H1 (cell line): ENCODE results near the gene CIDEA. TPM values are rescaled to one million over a fixed set of nuclear protein-coding genes. Genes with fewer than 3 reads are reported as not detected.

ENCODE experiments used
- CTCF ChIA-PET: fragments of 300-600 bp; sonication (Branson Sonifier 250); formaldehyde crosslinking; loops from one replicate; lab custom pipeline; 2021; ENCODE audit not compliant: partially characterized antibody; lab: Charles Lee
- POLR2A ChIA-PET: fragments of 300-600 bp; sonication (Branson Sonifier 250); formaldehyde crosslinking; loops from one replicate; lab custom pipeline; 2021; ENCODE audit warnings: inconsistent platforms; ENCODE audit not compliant: partially characterized antibody; lab: Charles Lee
- DNase-seq, 2 experiments: peaks; one replicate each; pipeline versions ENCODE4 v3.0.0 to v3.0.0-alpha.2; 2010 to 2022; ENCODE audit warnings: low spot score in 2 of 2, low read depth in 1 of 2, mixed read lengths in 1 of 2
- FAIRE-seq: peaks from 2 replicates; lab custom pipeline; 2011; peaks lifted over from hg19 to GRCh38; lab: Jason Lieb, UNC
- H2AFZ ChIP-seq: 2 replicates; pipeline ENCODE4 v1.8.1; 2012; ENCODE audit warnings: low read length, inconsistent platforms
- H2AK5ac ChIP-seq: 2 replicates; pipeline ENCODE4 v1.6.1; 2013; ENCODE audit warnings: low read depth, low read length
- H2BK120ac ChIP-seq: replicated peaks from 2 replicates; pipeline ENCODE3; 2013; ENCODE audit warnings: low read depth, low read length, inconsistent platforms
- H2BK12ac ChIP-seq: 2 replicates; pipeline ENCODE4 v1.6.1; 2013; ENCODE audit warnings: low read depth, low read length
- H2BK15ac ChIP-seq: 2 replicates; pipeline ENCODE4 v1.6.1; 2013; ENCODE audit warnings: low read length
- H2BK20ac ChIP-seq: 2 replicates; pipeline ENCODE4 v1.6.1; 2013; ENCODE audit warnings: low read length
- H2BK5ac ChIP-seq: 2 replicates; pipeline ENCODE4 v1.6.1; 2013; ENCODE audit warnings: low read depth, low read length
- H3K14ac ChIP-seq: 2 replicates; pipeline ENCODE4 v1.6.1; 2013; ENCODE audit warnings: inconsistent platforms; ENCODE audit not compliant: insufficient read length
- H3K18ac ChIP-seq: 2 replicates; pipeline ENCODE4 v1.6.1; 2013; ENCODE audit warnings: low read length; ENCODE audit errors: extremely low read depth
- H3K23ac ChIP-seq: 2 replicates; pipeline ENCODE4 v1.6.1; 2013; ENCODE audit warnings: inconsistent platforms; ENCODE audit not compliant: insufficient read length
- H3K23me2 ChIP-seq: 2 replicates; pipeline ENCODE4 v1.6.1; 2013; ENCODE audit warnings: low read depth, low read length
- H3K27ac ChIP-seq: 2 replicates; pipeline ENCODE4 v1.6.1; 2011; ENCODE audit warnings: low read depth, low read length, inconsistent platforms
- H3K27me3 ChIP-seq, 4 experiments: replicated peaks in 1 of 4; 1 replicate in 1 of 4; 2 replicates in 3 of 4; pipeline versions ENCODE4 v1.6.1 to v1.8.1; 2011 to 2013; ENCODE audit warnings: low read length in 3 of 4, mild to moderate bottlenecking in 3 of 4, inconsistent platforms in 2 of 4, mixed read lengths in 2 of 4, moderate library complexity in 1 of 4; ENCODE audit not compliant: control insufficient read depth in 3 of 4, insufficient read depth in 3 of 4; ENCODE audit errors: extremely low read depth in 1 of 4
- H3K36me3 ChIP-seq, 4 experiments: 2 replicates each; pipeline versions ENCODE4 v1.6.1 to v1.8.1; 2011 to 2013; ENCODE audit warnings: mild to moderate bottlenecking in 4 of 4, low read length in 3 of 4, moderate library complexity in 2 of 4, control low read depth in 1 of 4, inconsistent platforms in 1 of 4; ENCODE audit not compliant: insufficient read depth in 4 of 4, control insufficient read depth in 2 of 4
- H3K4ac ChIP-seq: replicated peaks from 2 replicates; pipeline ENCODE3; 2013; ENCODE audit warnings: low read length, low read depth, mixed read lengths, inconsistent platforms; ENCODE audit not compliant: insufficient read length
- H3K4me1 ChIP-seq, 4 experiments: replicated peaks in 1 of 4; 1 replicate in 1 of 4; 2 replicates in 3 of 4; pipeline versions ENCODE4 v1.6.1 to v1.8.1; 2011 to 2013; ENCODE audit warnings: low read length in 3 of 4, inconsistent platforms in 2 of 4, mixed read lengths in 1 of 4; ENCODE audit not compliant: insufficient read depth in 4 of 4, control insufficient read depth in 3 of 4
- H3K4me2 ChIP-seq, 2 experiments: 2 replicates each; pipeline versions ENCODE4 v1.6.1 to v1.8.1; 2011 to 2013; ENCODE audit warnings: low read depth in 2 of 2, low read length in 2 of 2, control low read depth in 1 of 2, inconsistent platforms in 1 of 2, mild to moderate bottlenecking in 1 of 2; ENCODE audit not compliant: insufficient read depth in 1 of 2
- H3K4me3 ChIP-seq, 4 experiments: fragments of 200-600, 300-600 bp in 1 of 4; sonication (generic), shearing (Covaris generic), sonication (Bioruptor Twin) in 1 of 4; 2 replicates each; pipeline versions ENCODE4 v1.5.1 to v1.8.1; 2011 to 2016; ENCODE audit warnings: low read length in 4 of 4, low read depth in 3 of 4, control low read depth in 2 of 4, inconsistent platforms in 2 of 4, mild to moderate bottlenecking in 2 of 4, mixed read lengths in 1 of 4, moderate library complexity in 1 of 4; ENCODE audit not compliant: insufficient read depth in 2 of 4; ENCODE audit errors: extremely low read depth in 1 of 4
- H3K56ac ChIP-seq: replicated peaks from 2 replicates; pipeline ENCODE3; 2013; ENCODE audit warnings: low read depth, mild to moderate bottlenecking, mixed read lengths, low read length, inconsistent platforms; ENCODE audit not compliant: insufficient read length
- H3K79me1 ChIP-seq: 2 replicates; pipeline ENCODE4 v1.6.1; 2013; ENCODE audit warnings: low read depth, low read length, control low read depth
- H3K79me2 ChIP-seq, 2 experiments: 2 replicates each; pipeline versions ENCODE4 v1.6.1 to v1.8.1; 2012 to 2013; ENCODE audit warnings: low read length in 2 of 2, mild to moderate bottlenecking in 2 of 2, inconsistent platforms in 1 of 2; ENCODE audit not compliant: insufficient read depth in 2 of 2, control insufficient read depth in 1 of 2
- H3K9ac ChIP-seq, 4 experiments: replicated peaks in 1 of 4; 1 replicate in 1 of 4; 2 replicates in 3 of 4; pipeline versions ENCODE4 v1.6.1 to v1.8.1; 2011 to 2013; ENCODE audit warnings: low read depth in 3 of 4, low read length in 3 of 4, control low read depth in 2 of 4, mild to moderate bottlenecking in 2 of 4, moderate library complexity in 2 of 4, inconsistent platforms in 1 of 4; ENCODE audit errors: extremely low read depth in 1 of 4
- H3K9me3 ChIP-seq, 2 experiments: 2 replicates each; pipeline versions ENCODE4 v1.6.1 to v1.8.1; 2012 to 2013; ENCODE audit warnings: mild to moderate bottlenecking in 2 of 2, moderate library complexity in 2 of 2, control low read depth in 1 of 2, inconsistent platforms in 1 of 2, low read depth in 1 of 2, low read length in 1 of 2, mixed read lengths in 1 of 2; ENCODE audit not compliant: insufficient read depth in 2 of 2
- H4K20me1 ChIP-seq, 2 experiments: replicated peaks in 1 of 2; 2 replicates each; pipeline versions ENCODE3 to v1.8.1; 2011 to 2013; ENCODE audit warnings: inconsistent platforms in 2 of 2, low read length in 2 of 2, mild to moderate bottlenecking in 1 of 2; ENCODE audit not compliant: insufficient read depth in 2 of 2, control insufficient read depth in 1 of 2
- H4K5ac ChIP-seq: 2 replicates; pipeline ENCODE4 v1.6.1; 2013; ENCODE audit warnings: low read length, low read depth, mixed read lengths, inconsistent platforms; ENCODE audit not compliant: insufficient read length
- H4K8ac ChIP-seq: 2 replicates; pipeline ENCODE4 v1.8.0; 2013; ENCODE audit warnings: mild to moderate bottlenecking, moderate library complexity, low read length, inconsistent platforms; ENCODE audit not compliant: insufficient read depth; ENCODE audit errors: extremely low read depth
- H4K91ac ChIP-seq: replicated peaks from 2 replicates; pipeline ENCODE3; 2013; ENCODE audit warnings: low read length, mixed read lengths, inconsistent platforms; ENCODE audit not compliant: insufficient read length
- ATF2 ChIP-seq: IDR thresholded peaks from 2 replicates; pipeline ENCODE4 v1.6.1; 2012; ENCODE audit warnings: low read length, inconsistent platforms
- BACH1 ChIP-seq: IDR thresholded peaks from 2 replicates; pipeline ENCODE4 v1.6.1; 2012; ENCODE audit warnings: low read length, improper control_type of control experiment
- BRCA1 ChIP-seq: IDR thresholded peaks from 2 replicates; pipeline ENCODE4 v1.6.1; 2012; ENCODE audit warnings: low read depth, low read length, improper control_type of control experiment
- EZH2 ChIP-seq: fragments of 200-600 bp; sonication (generic); IDR thresholded peaks from 2 replicates; pipeline ENCODE4 v1.7.1; 2012; ENCODE audit warnings: low read depth, mild to moderate bottlenecking, moderate library complexity, low read length, inconsistent platforms; ENCODE audit not compliant: severe bottlenecking
- GTF2F1 ChIP-seq: IDR thresholded peaks from 2 replicates; pipeline ENCODE4 v1.6.1; 2012; ENCODE audit warnings: low read depth, low read length, improper control_type of control experiment, borderline replicate concordance
- JUND ChIP-seq: IDR thresholded peaks from 2 replicates; pipeline ENCODE4 v1.6.1; 2011; ENCODE audit warnings: mild to moderate bottlenecking, improper control_type of control experiment, low read length
- KDM1A ChIP-seq: fragments of 200-600, 300-600 bp; sonication (generic); IDR thresholded peaks from 2 replicates; pipeline ENCODE4 v1.7.1; 2016; ENCODE audit warnings: mild to moderate bottlenecking, low read length, borderline replicate concordance
- RFX5 ChIP-seq: IDR thresholded peaks from 2 replicates; pipeline ENCODE4 v1.6.1; 2011; ENCODE audit warnings: low read depth, low read length, improper control_type of control experiment, borderline replicate concordance
- SAP30 ChIP-seq: fragments of 300-600 bp; sonication (generic); IDR thresholded peaks from 2 replicates; pipeline ENCODE4 v1.7.1; 2012; ENCODE audit warnings: low read length, moderate library complexity, mild to moderate bottlenecking, inconsistent platforms; ENCODE audit not compliant: insufficient read depth, insufficient replicate concordance
- ZNF274 ChIP-seq: IDR thresholded peaks from 2 replicates; pipeline ENCODE4 v1.7.0; 2012; ENCODE audit warnings: low read length, borderline replicate concordance; ENCODE audit errors: extremely low read depth
- WGBS, 2 experiments: shearing (Covaris generic) in 1 of 2; methylation state at CpG; one replicate each; pipeline versions ENCODE4 v1.1.6 to v1.1.7; 2013 to 2015; ENCODE audit warnings: low lambda C conversion rate in 2 of 2, mixed read lengths in 2 of 2, inconsistent platforms in 1 of 2, low coverage in 1 of 2, missing lambda C conversion rate in 1 of 2; ENCODE audit not compliant: insufficient replicate concordance in 2 of 2, insufficient coverage in 1 of 2, insufficient read length in 1 of 2; ENCODE audit errors: extremely low coverage in 1 of 2, missing lambda C conversion rate in 1 of 2; 5-methylcytosine and 5-hydroxymethylcytosine counted together
- polyA plus RNA-seq, 7 experiments: library from polyadenylated mRNA; depleted of rRNA in 3 of 7; stranded (reverse) in 5 of 7; unstranded in 2 of 7; fragments of >200 nt in 5 of 7; fragments of 200-250 nt in 2 of 7; gene quantifications; 1 replicate in 5 of 7; 2 replicates in 1 of 7; 4 replicates in 1 of 7; pipeline versions ENCODE4 v1.2.1 to v1.2.3, GENCODE V29; 2011 to 2013; ENCODE audit warnings: missing spikeins in 2 of 7, mixed read lengths in 2 of 7
- total RNA-seq: library from RNA; stranded (reverse); fragmentation: NEBNext Ultra II Directional; extraction: Animal tissue kit (Norgen Biotek cat#: 25700); gene quantifications from 2 replicates; pipeline ENCODE4 v1.2.1, GENCODE V29; 2021

Gene CIDEA
- total and polyA plus RNA-seq, 2 of the 8 experiments (the other 6 are each of a cell fraction or from before 2014, with no cell fraction given) = not detected

- H4K8ac ChIP-seq = no peak overlapping the region
- H3K4me1 ChIP-seq = peaks cover 0 to 2% (median 0%) of the 10 kb centered on the region in 4 experiments; a peak in 2 of 7 replicates
- no peak overlapping the region for H3K14ac ChIP-seq
- no peak overlapping the region for H3K18ac ChIP-seq
- H3K23me2 ChIP-seq = no peaks in the 10 kb centered on the region
- no peak overlapping the region for H3K27ac ChIP-seq
- FAIRE-seq (no peak), DNase-seq (no peak)
- no peak overlapping the region for H3K9ac ChIP-seq
- no peak overlapping the region for H2AFZ ChIP-seq
- H4K20me1 ChIP-seq = peaks cover 0 to 2% of the 10 kb centered on the region in 2 experiments
- no peak overlapping the region for H3K4me2 ChIP-seq
- H3K56ac ChIP-seq = no peak overlapping the region
- H3K79me1 ChIP-seq = no peaks in the 10 kb centered on the region
- H2BK5ac ChIP-seq = no peak overlapping the region
- H3K23ac ChIP-seq = no peak overlapping the region
- H4K91ac ChIP-seq = no peak overlapping the region
- H3K36me3 ChIP-seq = no peaks in the 10 kb centered on the region
- no peak overlapping the region for H3K4me3 ChIP-seq
- no peaks in the 10 kb centered on the region for H3K79me2 ChIP-seq
- POLR2A ChIA-PET = no interaction called here
- no peak overlapping the region for H3K4ac ChIP-seq
- H3K9me3 ChIP-seq = no peaks in the 10 kb centered on the region; a peak in 1 of 4 replicates
- no peak overlapping the region for H2AK5ac ChIP-seq
- TF ChIP-seq EZH2 = no peak
- no peak for TF ChIP-seq GTF2F1
- no peak for TF ChIP-seq ZNF274
- no peak for TF ChIP-seq BACH1
- no peak for TF ChIP-seq SAP30
- TF ChIP-seq JUND = no peak
- TF ChIP-seq ATF2 = no peak
- TF ChIP-seq KDM1A = no peak
- TF ChIP-seq RFX5 = no peak
- TF ChIP-seq BRCA1 = no peak
- H2BK120ac ChIP-seq = no peak overlapping the region
- H2BK15ac ChIP-seq = no peak overlapping the region
- WGBS, 2 experiments = 93% methylated on average over 10 of the region's 13 CpGs; no CpG with 5 or more reads in 1 of the 2 experiments
- peaks cover 0 to 13% (median 6%) of the 10 kb centered on the region in 4 experiments; a peak in 4 of 7 replicates for H3K27me3 ChIP-seq
- H2BK12ac ChIP-seq = no peak overlapping the region
- CTCF ChIA-PET = interaction anchor here (0.7 to 5.6 kb wide), 10 partner anchors 8 to 181 kb away, joined by 3 to 41 read pairs (median 7); partner anchors contain the start of genes ANKRD62 and CIDEA
- no peak overlapping the region for H2BK20ac ChIP-seq
- no peak overlapping the region for H4K5ac ChIP-seq
Observed at GRCh38 chr18:12245793-12246135, 8.4 kb upstream of the CIDEA start.
